Astrocyte of the cerebellum (primary cell): Measurements from ENCODE around the gene KCNIP4.

ENCODE experiments used
- DNase-seq: peaks from one replicate; pipeline ENCODE4 v3.0.0-alpha.2; 2011; ENCODE audit warnings: low read depth
- H3K4me3 ChIP-seq: 2 replicates; pipeline ENCODE4 v1.5.1; 2011; ENCODE audit warnings: mild to moderate bottlenecking, low read depth, low read length, moderate library complexity
- in situ Hi-C: cut with HindIII; loops from 2 replicates; pipeline ENCODE4 v1.10.0; 2017; ENCODE audit warnings: low sequenced_read_pairs
- TF ChIP-seq, protein P1 (sequence below): IDR thresholded peaks from 2 replicates; pipeline ENCODE4 v1.5.1; 2012; ENCODE audit warnings: low read length, low read depth, moderate library complexity, mild to moderate bottlenecking; ENCODE audit errors: missing control alignments

Gene KCNIP4

DNA sequence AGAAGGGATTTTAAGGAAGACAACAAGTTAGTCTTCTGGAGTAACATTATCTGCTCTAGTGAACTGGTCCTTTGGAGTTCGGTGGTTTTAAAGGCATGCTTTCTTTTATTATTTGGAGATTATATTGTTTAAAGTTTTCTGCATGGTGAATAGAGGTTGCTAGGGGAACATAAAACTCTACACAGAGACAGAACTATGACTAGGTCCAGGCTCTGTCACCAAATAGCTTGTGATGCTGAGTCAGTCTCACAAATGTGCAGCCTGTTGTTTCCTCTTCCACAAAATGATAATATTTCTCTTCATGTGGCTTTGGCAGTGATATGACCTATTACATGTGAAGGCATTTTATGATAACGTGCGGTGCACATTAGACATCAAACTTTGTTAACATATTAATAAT lies 1115.7 kb downstream of the KCNIP4 start:
- DNase-seq: no peak
- in situ Hi-C loops: no loop called here
- no peak overlapping the region for H3K4me3 ChIP-seq
- TF ChIP-seq, protein P1, sequence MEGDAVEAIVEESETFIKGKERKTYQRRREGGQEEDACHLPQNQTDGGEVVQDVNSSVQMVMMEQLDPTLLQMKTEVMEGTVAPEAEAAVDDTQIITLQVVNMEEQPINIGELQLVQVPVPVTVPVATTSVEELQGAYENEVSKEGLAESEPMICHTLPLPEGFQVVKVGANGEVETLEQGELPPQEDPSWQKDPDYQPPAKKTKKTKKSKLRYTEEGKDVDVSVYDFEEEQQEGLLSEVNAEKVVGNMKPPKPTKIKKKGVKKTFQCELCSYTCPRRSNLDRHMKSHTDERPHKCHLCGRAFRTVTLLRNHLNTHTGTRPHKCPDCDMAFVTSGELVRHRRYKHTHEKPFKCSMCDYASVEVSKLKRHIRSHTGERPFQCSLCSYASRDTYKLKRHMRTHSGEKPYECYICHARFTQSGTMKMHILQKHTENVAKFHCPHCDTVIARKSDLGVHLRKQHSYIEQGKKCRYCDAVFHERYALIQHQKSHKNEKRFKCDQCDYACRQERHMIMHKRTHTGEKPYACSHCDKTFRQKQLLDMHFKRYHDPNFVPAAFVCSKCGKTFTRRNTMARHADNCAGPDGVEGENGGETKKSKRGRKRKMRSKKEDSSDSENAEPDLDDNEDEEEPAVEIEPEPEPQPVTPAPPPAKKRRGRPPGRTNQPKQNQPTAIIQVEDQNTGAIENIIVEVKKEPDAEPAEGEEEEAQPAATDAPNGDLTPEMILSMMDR: no peak

DNA sequence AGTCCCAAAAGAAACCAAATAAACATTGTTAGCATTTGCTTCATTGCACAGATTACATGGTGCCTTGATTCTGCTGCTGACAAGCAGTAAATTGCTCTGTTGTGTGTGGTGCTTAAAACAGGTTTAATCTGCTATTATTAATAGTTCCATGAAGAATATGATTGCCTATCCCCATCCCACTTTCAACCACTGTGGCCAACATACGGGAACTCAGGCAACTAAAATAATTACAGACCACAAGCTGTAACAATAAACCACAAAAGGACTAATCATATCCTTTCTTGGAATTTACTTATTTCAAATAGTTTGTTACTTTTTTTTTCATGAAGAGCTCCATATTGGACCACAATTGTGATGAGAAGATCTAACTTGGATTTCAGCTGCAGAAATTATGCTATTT lies 1116.8 kb downstream of the KCNIP4 start:
- no peak overlapping the region for H3K4me3 ChIP-seq
- in situ Hi-C loops: no loop called here
- DNase-seq: peak; percentile 11
- TF ChIP-seq, protein P1: no peak

DNA sequence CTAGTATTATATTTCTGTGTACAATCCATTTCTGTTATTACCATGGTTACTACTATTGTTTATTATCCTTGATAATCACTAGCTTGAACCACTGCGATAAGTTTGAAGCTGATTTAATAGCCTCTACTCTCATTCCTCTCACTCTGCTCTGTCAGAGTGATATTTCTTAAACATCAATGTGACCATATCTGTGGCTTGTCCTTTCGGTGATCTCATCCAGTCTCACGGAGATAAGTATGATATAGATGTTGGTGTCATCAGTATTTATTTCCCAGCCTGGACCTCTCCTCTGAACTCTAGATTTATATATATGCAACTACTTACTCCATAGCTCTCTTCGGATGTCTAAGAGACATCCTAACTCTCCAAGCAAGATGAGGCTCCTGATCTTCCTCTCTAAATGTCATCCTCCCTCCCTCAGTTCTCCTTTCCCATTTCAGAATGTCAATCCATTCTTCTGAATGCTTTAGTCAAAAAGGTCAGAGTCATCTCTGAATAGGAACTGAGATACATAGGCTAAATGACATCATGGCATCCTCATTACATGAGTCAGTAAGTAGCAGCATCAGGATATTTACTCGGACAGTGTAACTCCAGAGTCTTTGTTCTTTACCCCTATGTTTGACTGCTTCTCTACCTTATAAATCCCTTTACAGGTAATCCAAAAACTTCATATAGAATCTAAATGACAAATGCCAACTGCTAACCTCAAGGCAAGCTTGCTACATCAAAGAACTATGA lies 1118.8 kb downstream of the KCNIP4 start:
- TF ChIP-seq, protein P1: no peak
- no peak overlapping the region for H3K4me3 ChIP-seq
- in situ Hi-C loops: no loop called here
- no peak for DNase-seq

DNA sequence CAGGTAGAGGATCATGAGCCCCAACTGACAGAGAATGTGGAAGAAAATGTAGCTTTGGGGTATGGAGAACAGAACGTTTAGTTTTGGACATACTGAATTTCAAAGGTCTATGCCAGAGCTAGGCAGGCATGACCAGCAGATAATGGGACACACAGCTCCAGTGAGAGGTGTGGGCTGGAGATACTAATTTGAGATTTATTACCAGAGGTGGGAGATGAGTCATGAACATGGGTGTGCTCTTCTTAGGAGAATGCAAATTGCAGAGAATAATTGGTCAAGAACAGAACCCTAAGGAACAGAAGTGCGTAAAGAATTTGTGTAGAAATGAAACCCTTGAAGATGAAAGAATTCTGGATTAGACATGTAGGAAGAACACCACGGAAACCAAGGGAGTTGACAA lies 1123.1 kb downstream of the KCNIP4 start:
- TF ChIP-seq, protein P1: no peak
- no peak for DNase-seq
- in situ Hi-C loops: no loop called here
- H3K4me3 ChIP-seq: no peak overlapping the region

DNA sequence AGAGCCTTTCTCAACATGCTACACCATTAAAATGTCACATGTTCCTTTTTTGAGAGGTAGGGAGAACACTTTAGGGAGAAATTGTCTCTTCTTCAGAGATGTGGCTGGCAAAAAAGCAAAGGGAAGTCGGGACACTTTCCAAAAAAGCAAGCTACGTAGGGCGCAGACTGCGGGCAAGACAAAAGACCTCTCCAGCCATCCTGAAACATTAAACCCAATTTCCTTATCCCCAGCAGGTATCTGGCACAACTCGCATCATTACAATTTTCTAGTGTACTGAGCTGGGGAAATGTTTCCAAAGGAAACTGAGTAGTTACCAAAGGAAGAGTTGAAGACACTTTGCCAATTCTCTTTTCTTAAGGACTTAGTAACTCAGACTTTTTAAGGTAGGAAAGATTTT lies 1132.3 kb downstream of the KCNIP4 start:
- no peak for DNase-seq
- TF ChIP-seq, protein P1: no peak
- in situ Hi-C loops: no loop called here
- H3K4me3 ChIP-seq: no peak overlapping the region

DNA sequence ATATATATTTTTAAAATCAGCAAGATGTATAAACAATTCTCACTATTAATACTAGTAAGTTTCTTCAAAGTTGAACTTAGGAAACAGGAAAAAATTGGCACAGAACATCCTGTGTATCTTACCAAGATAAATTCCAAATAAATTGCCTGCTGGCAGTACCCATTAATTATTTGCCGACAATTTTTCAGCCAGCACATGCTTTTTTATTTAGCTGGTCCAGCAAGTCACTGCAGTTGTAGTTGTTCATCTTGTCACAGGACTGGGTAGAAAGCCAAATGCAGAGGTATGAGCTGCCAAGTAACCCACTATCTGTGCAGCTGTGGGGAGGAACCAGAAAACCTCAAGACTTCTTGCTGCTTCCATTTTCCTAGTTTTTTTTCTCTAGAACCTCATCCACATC lies 1134.9 kb downstream of the KCNIP4 start:
- in situ Hi-C loops: no loop called here
- TF ChIP-seq, protein P1: no peak
- no peak overlapping the region for H3K4me3 ChIP-seq
- DNase-seq: no peak
